HG02938 (cell line): ENCODE measurements around the gene ENTREP1.
"Not testable (repeated sequence)": the region's sequence is repeated elsewhere in the genome, so short reads cannot be mapped to it uniquely, and the experiment has no call there.

ENCODE experiments used
- ATAC-seq: cut with Tn5 transposase; IDR thresholded peaks from one replicate; pipeline ENCODE4 v1.9.1; 2021; ENCODE audit warnings: mild to moderate bottlenecking, moderate library complexity; ENCODE audit not compliant: unreplicated experiment

ENTREP1 gene

GRCh38 chr9:69324549-69325401 is at the start of gene ENTREP1:
Gene ENTREP1, plus strand, starts transcription at chr9:69325215. Its CDS starts 95 bp downstream, at chr9:69325310.
- ATAC-seq = no peak

GRCh38 chr9:69276775-69277174 is 48.2 kb upstream of the ENTREP1 start:
- ATAC-seq = no peak

GRCh38 chr9:69279084-69279731 is 45.8 kb upstream of the ENTREP1 start:
- peak; percentile 91 for ATAC-seq

GRCh38 chr9:69279733-69280132 is 45.3 kb upstream of the ENTREP1 start:
- no peak for ATAC-seq

- ATAC-seq = no peak
Measured at GRCh38 chr9:69283003-69283402, 42.0 kb upstream of the ENTREP1 start.

- ATAC-seq = no peak
Measured at GRCh38 chr9:69292078-69292477, 32.9 kb upstream of the ENTREP1 start.

GRCh38 chr9:69293156-69293555 is 31.9 kb upstream of the ENTREP1 start:
- ATAC-seq = no peak

GRCh38 chr9:69295872-69296552 is 29.0 kb upstream of the ENTREP1 start:
- ATAC-seq = no peak

- ATAC-seq = no peak
Measured at GRCh38 chr9:69297300-69297980, 27.6 kb upstream of the ENTREP1 start.

GRCh38 chr9:69299315-69299714 is 25.7 kb upstream of the ENTREP1 start:
- ATAC-seq = no peak

- ATAC-seq = no peak
Measured at GRCh38 chr9:69299826-69300225, 25.2 kb upstream of the ENTREP1 start.

- ATAC-seq = no peak
Measured at GRCh38 chr9:69303331-69303730, 21.7 kb upstream of the ENTREP1 start.

- ATAC-seq = not testable (repeated sequence)
Measured at GRCh38 chr9:69306895-69307445, 18.0 kb upstream of the ENTREP1 start.

GRCh38 chr9:69307446-69308205 is 17.4 kb upstream of the ENTREP1 start:
- no peak for ATAC-seq

GRCh38 chr9:69308206-69308931 is 16.6 kb upstream of the ENTREP1 start:
- ATAC-seq = no peak

- no peak for ATAC-seq
Measured at GRCh38 chr9:69313175-69313574, 11.8 kb upstream of the ENTREP1 start.

- no peak for ATAC-seq
Measured at GRCh38 chr9:69314547-69314946, 10.5 kb upstream of the ENTREP1 start.

GRCh38 chr9:69317081-69317480 is 7.9 kb upstream of the ENTREP1 start:
- no peak for ATAC-seq

- ATAC-seq = peak; percentile 93
Measured at GRCh38 chr9:69317894-69318293, 7.1 kb upstream of the ENTREP1 start.
